Measurements from ENCODE around the gene EBF3.

Gene EBF3

GRCh38 chr10:129952378-129953118, 11.5 kb downstream of the EBF3 start:
- no peak overlapping the region for H2BK15ac ChIP-seq (ENCODE audit: low read depth, poor library complexity, severe bottlenecking)
- H3K4me1 ChIP-seq (ENCODE audit: control insufficient read depth, insufficient read depth, low read depth, low read length): peaks cover 9% of the 10 kb centered on the region
- no peak overlapping the region for H2AK5ac ChIP-seq (ENCODE audit: low read length, severe bottlenecking)
- H3K36me3 ChIP-seq (ENCODE audit: control insufficient read depth in 1 of 2, insufficient read depth in 2 of 2, low read depth in 1 of 2, low read length in 2 of 2): peaks cover 0 to 64% of the 10 kb centered on the region in 2 experiments
- DNase-seq: no peak
- H2BK5ac ChIP-seq (ENCODE audit: low read depth, low read length, poor library complexity, severe bottlenecking): no peak overlapping the region
- no peak overlapping the region for H2AFZ ChIP-seq (ENCODE audit: low read depth, low read length)
- peak overlapping the region in 1 of 2 experiments; percentile 87 for H3K4me3 ChIP-seq (ENCODE audit: insufficient read depth in 1 of 2, low read depth in 1 of 2, low read length in 2 of 2)
- H4K91ac ChIP-seq (ENCODE audit: low read length): no peak overlapping the region
- H3K9me3 ChIP-seq (ENCODE audit: control insufficient read depth, low read length): no peaks in the 10 kb centered on the region
- H3K27ac ChIP-seq (ENCODE audit: low read length, poor library complexity, severe bottlenecking): no peak overlapping the region
- H3K9ac ChIP-seq (ENCODE audit: low read length): peak overlapping the region; percentile 98
- H3K23ac ChIP-seq (ENCODE audit: low read length in 2 of 2): no peak overlapping the region
- no peak overlapping the region for H3K14ac ChIP-seq (ENCODE audit: low read length in 2 of 2)
- H4K8ac ChIP-seq (ENCODE audit: low read length): no peak overlapping the region
- WGBS: 89% methylated on average over 12 of the region's 13 CpGs
- no peak overlapping the region for H3K4ac ChIP-seq (ENCODE audit: low read depth in 1 of 2, low read length in 2 of 2)
- peaks cover 0 to 17% of the 10 kb centered on the region in 2 experiments for H3K27me3 ChIP-seq (ENCODE audit: control insufficient read depth in 1 of 2, insufficient read depth in 1 of 2, low read length in 2 of 2)
- no peak overlapping the region for H3K18ac ChIP-seq (ENCODE audit: low read depth in 1 of 2, low read length in 2 of 2)
- no peak overlapping the region for H3K4me2 ChIP-seq (ENCODE audit: low read length, poor library complexity, severe bottlenecking)
- no peak overlapping the region for H2BK12ac ChIP-seq (ENCODE audit: low read length in 2 of 2)
- H2BK120ac ChIP-seq (ENCODE audit: low read depth, low read length): no peak overlapping the region
- H3K79me1 ChIP-seq (replicated peaks; ENCODE audit: low read length, poor library complexity, severe bottlenecking): no peaks in the 10 kb centered on the region

- Histone ChIP-seq H3K23ac (ENCODE audit: low read length in 2 of 2) (no peak overlapping the region), H2BK12ac (ENCODE audit: low read length in 2 of 2) (no peak overlapping the region), H3K4me3 (ENCODE audit: insufficient read depth in 1 of 2, low read depth in 1 of 2, low read length in 2 of 2) (peak overlapping the region in 1 of 2 experiments; percentile 87), H3K9ac (ENCODE audit: low read length) (peak overlapping the region; percentile 98), H4K91ac (ENCODE audit: low read length) (no peak overlapping the region), H3K4ac (ENCODE audit: low read depth in 1 of 2, low read length in 2 of 2) (no peak overlapping the region), H4K8ac (ENCODE audit: low read length) (no peak overlapping the region), H3K4me2 (ENCODE audit: low read length, poor library complexity, severe bottlenecking) (no peak overlapping the region), H2BK15ac (ENCODE audit: low read depth, poor library complexity, severe bottlenecking) (no peak overlapping the region), H3K9me3 (ENCODE audit: control insufficient read depth, low read length) (no peaks in the 10 kb centered on the region), H3K36me3 (ENCODE audit: control insufficient read depth in 1 of 2, insufficient read depth in 2 of 2, low read depth in 1 of 2, low read length in 2 of 2) (peaks cover 0 to 64% of the 10 kb centered on the region in 2 experiments), H2BK120ac (ENCODE audit: low read depth, low read length) (no peak overlapping the region), H3K14ac (ENCODE audit: low read length in 2 of 2) (no peak overlapping the region), H3K79me1 (replicated peaks; ENCODE audit: low read length, poor library complexity, severe bottlenecking) (no peaks in the 10 kb centered on the region), H2AK5ac (ENCODE audit: low read length, severe bottlenecking) (no peak overlapping the region), H3K27me3 (ENCODE audit: control insufficient read depth in 1 of 2, insufficient read depth in 1 of 2, low read length in 2 of 2) (peaks cover 0 to 11% of the 10 kb centered on the region in 2 experiments), H3K27ac (ENCODE audit: low read length, poor library complexity, severe bottlenecking) (no peak overlapping the region), H2AFZ (ENCODE audit: low read depth, low read length) (no peak overlapping the region), H3K4me1 (ENCODE audit: control insufficient read depth, insufficient read depth, low read depth, low read length) (peaks cover 9% of the 10 kb centered on the region), H2BK5ac (ENCODE audit: low read depth, low read length, poor library complexity, severe bottlenecking) (no peak overlapping the region), H3K18ac (ENCODE audit: low read depth in 1 of 2, low read length in 2 of 2) (no peak overlapping the region)
- WGBS: 96% methylated on average over 3 of the region's 4 CpGs
- no peak for DNase-seq
Measured at GRCh38 chr10:129951970-129952265, 12.2 kb downstream of the EBF3 start.

- H2BK15ac ChIP-seq (ENCODE audit: low read depth, poor library complexity, severe bottlenecking): no peak overlapping the region
- H4K91ac ChIP-seq (ENCODE audit: low read length): no peak overlapping the region
- no peaks in the 10 kb centered on the region for H3K9me3 ChIP-seq (ENCODE audit: control insufficient read depth, low read length)
- H3K4ac ChIP-seq (ENCODE audit: low read depth in 1 of 2, low read length in 2 of 2): no peak overlapping the region
- H3K23ac ChIP-seq (ENCODE audit: low read length in 2 of 2): peak overlapping the region in 1 of 2 experiments; percentile 48
- H3K36me3 ChIP-seq (ENCODE audit: control insufficient read depth in 1 of 2, insufficient read depth in 2 of 2, low read depth in 1 of 2, low read length in 2 of 2): peaks cover 0 to 61% of the 10 kb centered on the region in 2 experiments
- H3K27ac ChIP-seq (ENCODE audit: low read length, poor library complexity, severe bottlenecking): no peak overlapping the region
- H2AFZ ChIP-seq (ENCODE audit: low read depth, low read length): peak overlapping the region; percentile 10
- no peak overlapping the region for H2BK5ac ChIP-seq (ENCODE audit: low read depth, low read length, poor library complexity, severe bottlenecking)
- 74% methylated on average over 30 of the region's 30 CpGs for WGBS
- H3K18ac ChIP-seq (ENCODE audit: low read depth in 1 of 2, low read length in 2 of 2): no peak overlapping the region
- H3K4me2 ChIP-seq (ENCODE audit: low read length, poor library complexity, severe bottlenecking): no peak overlapping the region
- no peak overlapping the region for H2BK12ac ChIP-seq (ENCODE audit: low read length in 2 of 2)
- H3K4me1 ChIP-seq (ENCODE audit: control insufficient read depth, insufficient read depth, low read depth, low read length): peaks cover 9% of the 10 kb centered on the region
- H2BK120ac ChIP-seq (ENCODE audit: low read depth, low read length): no peak overlapping the region
- no peak overlapping the region for H2AK5ac ChIP-seq (ENCODE audit: low read length, severe bottlenecking)
- no peak for DNase-seq
- peak overlapping the region in 1 of 2 experiments; percentile 35 for H3K14ac ChIP-seq (ENCODE audit: low read length in 2 of 2)
- H3K9ac ChIP-seq (ENCODE audit: low read length): peak overlapping the region; percentile 98
- H3K4me3 ChIP-seq (ENCODE audit: insufficient read depth in 1 of 2, low read depth in 1 of 2, low read length in 2 of 2): peak overlapping the region in 1 of 2 experiments; percentile 87
- peaks cover 0 to 9% of the 10 kb centered on the region in 2 experiments for H3K27me3 ChIP-seq (ENCODE audit: control insufficient read depth in 1 of 2, insufficient read depth in 1 of 2, low read length in 2 of 2)
- H3K79me1 ChIP-seq (replicated peaks; ENCODE audit: low read length, poor library complexity, severe bottlenecking): no peaks in the 10 kb centered on the region
- peak overlapping the region; percentile 22 for H4K8ac ChIP-seq (ENCODE audit: low read length)
Measured at GRCh38 chr10:129951101-129951969, 12.7 kb downstream of the EBF3 start.

GRCh38 chr10:129950676-129951075, 13.4 kb downstream of the EBF3 start:
- H2BK15ac ChIP-seq (ENCODE audit: low read depth, poor library complexity, severe bottlenecking): no peak overlapping the region
- H2BK5ac ChIP-seq (ENCODE audit: low read depth, low read length, poor library complexity, severe bottlenecking): no peak overlapping the region
- no peak overlapping the region for H3K27ac ChIP-seq (ENCODE audit: low read length, poor library complexity, severe bottlenecking)
- no peak overlapping the region for H4K91ac ChIP-seq (ENCODE audit: low read length)
- H3K36me3 ChIP-seq (ENCODE audit: control insufficient read depth in 1 of 2, insufficient read depth in 2 of 2, low read depth in 1 of 2, low read length in 2 of 2): peaks cover 0 to 57% of the 10 kb centered on the region in 2 experiments
- H3K18ac ChIP-seq (ENCODE audit: low read depth in 1 of 2, low read length in 2 of 2): no peak overlapping the region
- H2BK120ac ChIP-seq (ENCODE audit: low read depth, low read length): no peak overlapping the region
- no peak overlapping the region for H3K23ac ChIP-seq (ENCODE audit: low read length in 2 of 2)
- no peak for DNase-seq
- H3K4me1 ChIP-seq (ENCODE audit: control insufficient read depth, insufficient read depth, low read depth, low read length): peaks cover 7% of the 10 kb centered on the region
- no peak overlapping the region for H2AK5ac ChIP-seq (ENCODE audit: low read length, severe bottlenecking)
- no peak overlapping the region for H2BK12ac ChIP-seq (ENCODE audit: low read length in 2 of 2)
- H3K14ac ChIP-seq (ENCODE audit: low read length in 2 of 2): no peak overlapping the region
- peak overlapping the region; percentile 98 for H3K9ac ChIP-seq (ENCODE audit: low read length)
- H3K27me3 ChIP-seq (ENCODE audit: control insufficient read depth in 1 of 2, insufficient read depth in 1 of 2, low read length in 2 of 2): peaks cover 0 to 9% of the 10 kb centered on the region in 2 experiments
- no peaks in the 10 kb centered on the region for H3K9me3 ChIP-seq (ENCODE audit: control insufficient read depth, low read length)
- H3K4me3 ChIP-seq (ENCODE audit: insufficient read depth in 1 of 2, low read depth in 1 of 2, low read length in 2 of 2): peak overlapping the region in 1 of 2 experiments; percentile 87
- H4K8ac ChIP-seq (ENCODE audit: low read length): no peak overlapping the region
- H3K4ac ChIP-seq (ENCODE audit: low read depth in 1 of 2, low read length in 2 of 2): no peak overlapping the region
- H3K4me2 ChIP-seq (ENCODE audit: low read length, poor library complexity, severe bottlenecking): no peak overlapping the region
- WGBS: 37% methylated on average over 2 of the region's 2 CpGs
- H3K79me1 ChIP-seq (replicated peaks; ENCODE audit: low read length, poor library complexity, severe bottlenecking): no peaks in the 10 kb centered on the region
- no peak overlapping the region for H2AFZ ChIP-seq (ENCODE audit: low read depth, low read length)
